ENCODE measurements around the gene SDR42E1.

DNA sequence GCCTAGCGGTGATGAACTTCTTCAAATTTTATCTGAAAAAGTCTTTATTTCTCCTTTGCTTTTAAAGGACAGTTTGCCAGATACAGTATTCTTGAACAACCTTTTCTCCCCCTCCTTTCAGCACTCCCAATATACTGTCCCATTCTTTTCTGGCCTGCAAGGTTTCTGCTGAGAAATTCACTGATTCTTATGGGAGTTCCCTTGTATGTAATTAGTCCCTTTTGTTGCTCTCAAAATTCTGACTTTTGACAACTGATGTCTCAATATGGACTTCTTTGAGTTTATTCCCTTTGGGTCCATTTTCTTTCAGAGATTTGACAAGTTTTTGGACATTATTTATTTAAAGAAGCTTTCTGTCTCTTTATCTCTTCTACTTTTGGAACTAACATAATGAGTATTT, 39.4 kb downstream of the SDR42E1 start:
- TF ChIP-seq POLR2A (IDR thresholded peaks at IDR 0.05; ENCODE audit: low read depth, low read length): no peak
- TF ChIP-seq POLR2AphosphoS5 (IDR thresholded peaks at IDR 0.05; ENCODE audit: low read depth, low read length): no peak
- TF ChIP-seq TAF1 (IDR thresholded peaks at IDR 0.05; ENCODE audit: borderline replicate concordance, low read depth, low read length): no peak

All from GM12892 (cell line).